HL-60 (cell line): ENCODE results near the gene SSX4B.
"Not testable (repeated sequence)": the region's sequence is repeated elsewhere in the genome, so short reads cannot be mapped to it uniquely, and the experiment has no call there.

ENCODE experiments used
- DNase-seq, 2 experiments: peaks; one replicate each; pipeline ENCODE4 v3.0.0-alpha.2; 2010 to 2020; ENCODE audit warnings: low read depth in 1 of 2, low spot score in 1 of 2
- H3K27ac ChIP-seq: fragments of 250-450 bp; sonication (Bioruptor Pico); replicated peaks from 2 replicates; pipeline ENCODE4 v1.5.1; 2020; ENCODE audit warnings: mild to moderate bottlenecking, moderate library complexity
- H3K27me3 ChIP-seq: fragments of 250-450 bp; sonication (Bioruptor Pico); 2 replicates; pipeline ENCODE4 v1.5.1; 2021; ENCODE audit warnings: mild to moderate bottlenecking, moderate library complexity; ENCODE audit not compliant: insufficient read depth, poor library complexity, severe bottlenecking
- H3K4me3 ChIP-seq: replicated peaks from 2 replicates; pipeline ENCODE4 v1.5.1; 2011; ENCODE audit warnings: mild to moderate bottlenecking, control low read depth, low read length; ENCODE audit not compliant: insufficient read depth
- SPI1 ChIP-seq: IDR thresholded peaks from 2 replicates; pipeline ENCODE4 v1.6.1; 2012; ENCODE audit warnings: low read depth, mild to moderate bottlenecking, borderline replicate concordance

Gene SSX4B

GRCh38 chrX:48450076-48450475 is 38.3 kb upstream of the SSX4B start:
- H3K27ac ChIP-seq: no peak overlapping the region
- H3K4me3 ChIP-seq: no peak overlapping the region
- H3K27me3 ChIP-seq: no peaks in the 10 kb centered on the region
- TF ChIP-seq SPI1: no peak
- DNase-seq: no peak

- H3K27ac ChIP-seq, DNase-seq, H3K4me3 ChIP-seq, H3K27me3 ChIP-seq: not testable (repeated sequence)
Measured at GRCh38 chrX:48447201-48447600, 35.4 kb upstream of the SSX4B start.

GRCh38 chrX:48433713-48434112 is 22.0 kb upstream of the SSX4B start:
- H3K4me3 ChIP-seq, DNase-seq, H3K27ac ChIP-seq, H3K27me3 ChIP-seq: not testable (repeated sequence)

GRCh38 chrX:48430166-48430565 is 18.4 kb upstream of the SSX4B start:
- not testable (repeated sequence) for H3K27me3 ChIP-seq, H3K27ac ChIP-seq, H3K4me3 ChIP-seq, DNase-seq

GRCh38 chrX:48429606-48430005 is 17.8 kb upstream of the SSX4B start:
- H3K4me3 ChIP-seq, DNase-seq, H3K27me3 ChIP-seq, H3K27ac ChIP-seq: not testable (repeated sequence)

- not testable (repeated sequence) for H3K27me3 ChIP-seq, DNase-seq, H3K27ac ChIP-seq, H3K4me3 ChIP-seq
Measured at GRCh38 chrX:48427027-48427716, 15.4 kb upstream of the SSX4B start.

- DNase-seq: peak in 1 of 2 experiments; percentile 0
- not testable (repeated sequence) for H3K27me3 ChIP-seq, H3K4me3 ChIP-seq, H3K27ac ChIP-seq
Measured at GRCh38 chrX:48397825-48398224, 13.9 kb downstream of the SSX4B start.

- DNase-seq, H3K27ac ChIP-seq, H3K27me3 ChIP-seq, H3K4me3 ChIP-seq: not testable (repeated sequence)
Measured at GRCh38 chrX:48396931-48397330, 14.8 kb downstream of the SSX4B start.

GRCh38 chrX:48383239-48383638 is 28.5 kb downstream of the SSX4B start, which contains the start of gene SSX4:
Gene SSX4, plus strand, starts transcription at chrX:48383539. Its CDS starts 515 bp downstream, at chrX:48384054.
- not testable (repeated sequence) for DNase-seq, H3K4me3 ChIP-seq, H3K27ac ChIP-seq, H3K27me3 ChIP-seq

- not testable (repeated sequence) for H3K27ac ChIP-seq, H3K27me3 ChIP-seq, H3K4me3 ChIP-seq, DNase-seq
Measured at GRCh38 chrX:48370408-48370807, 41.4 kb downstream of the SSX4B start.

- H3K27ac ChIP-seq, H3K4me3 ChIP-seq, H3K27me3 ChIP-seq, DNase-seq: not testable (repeated sequence)
Measured at GRCh38 chrX:48367717-48368408, 43.9 kb downstream of the SSX4B start.

GRCh38 chrX:48359281-48359680 is 52.5 kb downstream of the SSX4B start:
- H3K27me3 ChIP-seq, DNase-seq, H3K27ac ChIP-seq, H3K4me3 ChIP-seq: not testable (repeated sequence)
